Mucosa of rectum (tissue), 2 donors: ENCODE results near the gene CABP4.

ENCODE experiments used
- H3K27ac ChIP-seq, 2 donors: one replicate each; pipeline ENCODE4 v1.7.0; 2013; ENCODE audit warnings: inconsistent platforms in 2 of 2, low read depth in 2 of 2, low read length in 2 of 2
- H3K27me3 ChIP-seq, 2 donors: one replicate each; pipeline ENCODE4 v1.7.0; 2013; ENCODE audit warnings: low read length in 2 of 2; ENCODE audit not compliant: control insufficient read depth in 2 of 2, insufficient read depth in 2 of 2
- H3K36me3 ChIP-seq, 2 donors: one replicate each; pipeline ENCODE4 v1.7.0; 2013; ENCODE audit warnings: low read length in 2 of 2; ENCODE audit not compliant: control insufficient read depth in 2 of 2, insufficient read depth in 2 of 2
- H3K4me1 ChIP-seq, 2 donors: one replicate each; pipeline ENCODE4 v1.7.0; 2013; ENCODE audit warnings: low read length in 2 of 2, mild to moderate bottlenecking in 1 of 2; ENCODE audit not compliant: control insufficient read depth in 2 of 2, insufficient read depth in 2 of 2
- H3K4me3 ChIP-seq, 2 donors: one replicate each; pipeline ENCODE4 v1.7.0; 2013; ENCODE audit warnings: low read length in 2 of 2
- H3K9ac ChIP-seq, 2 donors: one replicate each; pipeline ENCODE4 v1.7.0; 2013; ENCODE audit warnings: low read length in 2 of 2, low read depth in 1 of 2, mild to moderate bottlenecking in 1 of 2
- H3K9me3 ChIP-seq, 2 donors: one replicate each; pipeline ENCODE4 v1.7.0; 2013; ENCODE audit warnings: low read length in 2 of 2; ENCODE audit not compliant: control insufficient read depth in 2 of 2
- donor health status: healthy.
- donor health status: Normal muscosa, but diverticular disease.

The CABP4 gene

GRCh38 chr11:67410984-67411784 is 44.0 kb upstream of the CABP4 start:
- H3K4me3 ChIP-seq: no peak overlapping the region
- H3K9ac ChIP-seq: no peak overlapping the region
- H3K27ac ChIP-seq: no peak overlapping the region
- H3K4me1 ChIP-seq: peaks cover 12 to 30% of the 10 kb centered on the region in 2 donors
- H3K36me3 ChIP-seq: no peaks in the 10 kb centered on the region
- peaks cover 2 to 18% of the 10 kb centered on the region in 2 donors for H3K27me3 ChIP-seq
- H3K9me3 ChIP-seq: no peaks in the 10 kb centered on the region

GRCh38 chr11:67411785-67412152 is 43.4 kb upstream of the CABP4 start:
- H3K27me3 ChIP-seq: peaks cover 2 to 18% of the 10 kb centered on the region in 2 donors

GRCh38 chr11:67412495-67413179 is 42.5 kb upstream of the CABP4 start:
- Histone ChIP-seq H3K4me1 (peaks cover 9 to 26% of the 10 kb centered on the region in 2 donors), H3K27me3 (peaks cover 2 to 18% of the 10 kb centered on the region in 2 donors), H3K9ac (no peak overlapping the region), H3K27ac (no peak overlapping the region), H3K9me3 (no peaks in the 10 kb centered on the region), H3K4me3 (no peak overlapping the region), H3K36me3 (no peaks in the 10 kb centered on the region)

More at GRCh38 chr11:67411785-67412152, 43.4 kb upstream of the CABP4 start:
- no peaks in the 10 kb centered on the region for H3K9me3 ChIP-seq
- H3K9ac ChIP-seq: no peak overlapping the region
- peaks cover 12 to 28% of the 10 kb centered on the region in 2 donors for H3K4me1 ChIP-seq
- no peak overlapping the region for H3K27ac ChIP-seq
- no peaks in the 10 kb centered on the region for H3K36me3 ChIP-seq
- no peak overlapping the region for H3K4me3 ChIP-seq

GRCh38 chr11:67413266-67413849 is 41.8 kb upstream of the CABP4 start:
- H3K27ac ChIP-seq: no peak overlapping the region
- H3K9ac ChIP-seq: no peak overlapping the region
- peaks cover 9 to 22% of the 10 kb centered on the region in 2 donors for H3K4me1 ChIP-seq
- H3K9me3 ChIP-seq: no peaks in the 10 kb centered on the region
- peaks cover 2 to 18% of the 10 kb centered on the region in 2 donors for H3K27me3 ChIP-seq
- H3K4me3 ChIP-seq: no peak overlapping the region
- no peaks in the 10 kb centered on the region for H3K36me3 ChIP-seq

GRCh38 chr11:67415501-67416304 is 39.5 kb upstream of the CABP4 start, which contains the start of gene CARNS1:
CARNS1 (plus strand) TSS chr11:67415678; CDS start chr11:67416200, 522 bp downstream.
- H3K4me3 ChIP-seq: peak within 1 kb of the TSS in 1 of 2 donors; percentile 50
- H3K36me3 ChIP-seq: no peaks in the 10 kb centered on the region
- no peak within 1 kb of the TSS for H3K27ac ChIP-seq
- no peaks in the 10 kb centered on the region for H3K9me3 ChIP-seq
- no peak within 1 kb of the TSS for H3K9ac ChIP-seq
- peaks cover 13 to 22% of the 10 kb centered on the region in 2 donors for H3K4me1 ChIP-seq
- peaks cover 2 to 18% of the 10 kb centered on the region in 2 donors for H3K27me3 ChIP-seq

GRCh38 chr11:67416416-67417335 is 38.5 kb upstream of the CABP4 start:
- H3K9ac ChIP-seq: no peak overlapping the region
- peaks cover 0 to 13% of the 10 kb centered on the region in 2 donors for H3K27me3 ChIP-seq
- no peaks in the 10 kb centered on the region for H3K9me3 ChIP-seq
- H3K4me3 ChIP-seq: no peak overlapping the region
- H3K27ac ChIP-seq: peak overlapping the region in 1 of 2 donors; percentile 16
- no peaks in the 10 kb centered on the region for H3K36me3 ChIP-seq
- H3K4me1 ChIP-seq: peaks cover 17 to 24% of the 10 kb centered on the region in 2 donors

GRCh38 chr11:67417425-67417824 is 37.7 kb upstream of the CABP4 start:
- Histone ChIP-seq H3K27ac (peak overlapping the region in 1 of 2 donors; percentile 16), H3K9me3 (no peaks in the 10 kb centered on the region), H3K9ac (no peak overlapping the region), H3K4me3 (no peak overlapping the region), H3K27me3 (peaks cover 0 to 6% of the 10 kb centered on the region in 2 donors), H3K36me3 (no peaks in the 10 kb centered on the region), H3K4me1 (peaks cover 17 to 21% of the 10 kb centered on the region in 2 donors)

- Histone ChIP-seq H3K4me3 (no peak overlapping the region), H3K27me3 (no peaks in the 10 kb centered on the region), H3K9me3 (no peaks in the 10 kb centered on the region), H3K36me3 (no peaks in the 10 kb centered on the region), H3K9ac (no peak overlapping the region), H3K4me1 (peaks cover 17 to 21% of the 10 kb centered on the region in 2 donors), H3K27ac (no peak overlapping the region)
Observed at GRCh38 chr11:67418476-67419281, 36.5 kb upstream of the CABP4 start.
